Ascending aorta (tissue), 2 donors: ENCODE results near the gene CAV1. TPM values are rescaled to one million over a fixed set of nuclear protein-coding genes. Genes with fewer than 3 reads are reported as not detected.

Experiments used
- DNase-seq, 2 donors: peaks; one replicate each; pipeline ENCODE4 v3.0.0-alpha.2; 2019; ENCODE audit warnings: low spot score in 2 of 2
- H3K27ac ChIP-seq, 2 donors: fragments of 200-600 bp; sonication (generic); one replicate each; pipeline ENCODE4 v1.5.1; 2016 to 2017; ENCODE audit warnings: mild to moderate bottlenecking in 1 of 2
- H3K27me3 ChIP-seq: fragments of 200-600 bp; sonication (generic); one replicate; pipeline ENCODE4 v1.5.1; 2017
- H3K36me3 ChIP-seq, 2 donors: fragments of 200-600 bp; sonication (generic); one replicate each; pipeline ENCODE4 v1.5.1; 2016
- H3K4me1 ChIP-seq, 2 donors: fragments of 200-600 bp; sonication (generic); one replicate each; pipeline ENCODE4 v1.5.1; 2016 to 2017; ENCODE audit warnings: mild to moderate bottlenecking in 1 of 2
- H3K4me3 ChIP-seq, 2 donors: fragments of 200-600 bp; sonication (generic); one replicate each; pipeline ENCODE4 v1.5.1; 2016 to 2017; ENCODE audit warnings: mild to moderate bottlenecking in 1 of 2
- H3K9me3 ChIP-seq, 2 donors: fragments of 200-600 bp; sonication (generic); one replicate each; pipeline ENCODE4 v1.5.1; 2016
- CTCF ChIP-seq, 3 experiments: fragments of 200-600 bp in 2 of 3; fragments of 450-650 bp in 1 of 3; sonication (generic) in 2 of 3; IDR thresholded peaks; one replicate each; pipeline ENCODE4 v1.5.1; 2016 to 2019; ENCODE audit warnings: antibody characterized with exemption in 3 of 3, mild to moderate bottlenecking in 1 of 3, moderate library complexity in 1 of 3
- intact Hi-C: fragments of 100-400 bp; cut with DNase I; formaldehyde crosslinking; loops from one replicate; pipeline ENCODE4 v1.15.1; 2023
- total RNA-seq: library from RNA; depleted of rRNA; stranded (reverse); fragments of >200 nt; gene quantifications from one replicate; pipeline ENCODE4 v1.1.0, GENCODE V29; 2016

CAV1 gene
- total RNA-seq, 1 donor from 2014 or later = 156 TPM

- no peak for DNase-seq
- intact Hi-C loops = loop anchor here (1.0 to 5.0 kb wide), 3 partner anchors 81 to 419 kb away; partner anchors contain the start of gene MET
- H3K4me3 ChIP-seq = peak overlapping the region; percentile 22 to 33
- H3K27ac ChIP-seq = no peak overlapping the region
- no peaks in the 10 kb centered on the region for H3K27me3 ChIP-seq
- H3K4me1 ChIP-seq = peaks cover 0 to 6% of the 10 kb centered on the region in 2 donors
- H3K9me3 ChIP-seq = no peaks in the 10 kb centered on the region
- peak; percentile 38 to 69 (median 55) for TF ChIP-seq CTCF (IDR thresholded peaks at IDR 0.05)
- no peaks in the 10 kb centered on the region for H3K36me3 ChIP-seq
Observed at GRCh38 chr7:116591202-116592040, 66.6 kb downstream of the CAV1 start.

DNA sequence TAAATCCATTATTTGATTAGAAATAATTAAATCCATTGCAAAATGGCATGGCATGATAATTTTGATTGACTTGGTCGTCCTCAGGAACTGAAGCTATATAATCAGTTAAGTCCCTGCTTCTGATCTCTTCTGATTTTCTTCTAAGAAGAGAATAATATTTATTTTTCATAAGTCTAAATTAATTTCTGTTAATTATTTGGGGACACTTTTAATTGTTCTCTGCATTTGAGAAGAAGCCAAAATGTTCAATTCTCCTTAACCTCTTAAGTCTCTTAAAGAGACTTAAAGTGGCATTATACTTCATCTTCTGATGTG lies 67.2 kb downstream of the CAV1 start:
- no peak overlapping the region for H3K27ac ChIP-seq

GRCh38 chr7:116592445-116592844 lies 67.6 kb downstream of the CAV1 start:
- H3K4me1 ChIP-seq = peaks cover 0 to 6% of the 10 kb centered on the region in 2 donors
- peak overlapping the region; percentile 25 to 33 for H3K4me3 ChIP-seq
- H3K27ac ChIP-seq = no peak overlapping the region
- H3K36me3 ChIP-seq = no peaks in the 10 kb centered on the region
- no peaks in the 10 kb centered on the region for H3K27me3 ChIP-seq
- TF ChIP-seq CTCF (IDR thresholded peaks at IDR 0.05) = no peak
- DNase-seq = no peak
- intact Hi-C loops = loop anchor here (5.0 kb wide), 1 partner anchor 80 kb away; the partner anchor contains the start of gene MET
- H3K9me3 ChIP-seq = no peaks in the 10 kb centered on the region

More for the DNA sequence above, 67.2 kb downstream of the CAV1 start:
- TF ChIP-seq CTCF (IDR thresholded peaks at IDR 0.05) = no peak
- no peaks in the 10 kb centered on the region for H3K36me3 ChIP-seq
- no peaks in the 10 kb centered on the region for H3K9me3 ChIP-seq
- peak overlapping the region; percentile 25 to 33 for H3K4me3 ChIP-seq
- DNase-seq = no peak
- H3K27me3 ChIP-seq = no peaks in the 10 kb centered on the region
- H3K4me1 ChIP-seq = peaks cover 0 to 6% of the 10 kb centered on the region in 2 donors
- intact Hi-C loops = loop anchor here (5.0 kb wide), 1 partner anchor 80 kb away; the partner anchor contains the start of gene MET

DNA sequence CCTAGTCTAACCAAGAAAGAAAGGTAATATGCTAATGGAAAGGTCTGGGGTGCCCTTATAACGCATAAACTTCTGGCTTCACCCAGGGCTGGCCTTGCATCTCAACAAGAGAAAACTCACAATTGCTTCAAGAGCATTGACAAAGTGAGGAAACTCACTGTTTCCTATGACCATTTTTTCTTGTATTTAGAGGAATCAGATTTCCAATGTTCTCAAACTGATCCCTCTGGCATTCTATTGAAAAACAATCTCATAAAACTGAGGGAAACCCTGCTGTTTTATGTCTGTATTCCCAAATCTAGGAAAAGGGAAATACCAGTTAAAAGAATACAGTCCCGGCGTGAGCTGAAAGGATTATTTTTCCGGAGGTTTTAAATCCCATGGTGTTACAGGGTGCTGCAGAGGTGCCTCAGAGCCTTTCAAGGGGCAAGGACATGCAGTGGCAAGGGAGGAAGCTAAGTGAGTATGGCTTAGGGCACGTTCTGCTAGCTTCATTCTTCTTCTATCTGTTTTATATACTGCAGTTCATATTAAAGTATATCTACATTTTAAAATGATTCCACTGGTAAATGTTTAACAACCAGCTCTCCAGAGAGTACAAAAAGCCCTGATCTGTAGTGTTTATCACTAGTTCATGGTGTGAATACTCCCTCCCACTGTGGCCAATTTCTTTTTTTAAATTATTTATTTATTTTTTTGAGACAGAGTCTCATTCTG lies 68.7 kb downstream of the CAV1 start:
- no peak for TF ChIP-seq CTCF (IDR thresholded peaks at IDR 0.05)
- intact Hi-C loops = loop anchor here (5.0 kb wide), 1 partner anchor 79 kb away; the partner anchor contains the start of gene MET
- no peaks in the 10 kb centered on the region for H3K27me3 ChIP-seq
- DNase-seq = no peak
- H3K4me3 ChIP-seq = no peak overlapping the region
- H3K27ac ChIP-seq = no peak overlapping the region
- no peaks in the 10 kb centered on the region for H3K4me1 ChIP-seq
- no peaks in the 10 kb centered on the region for H3K36me3 ChIP-seq
- H3K9me3 ChIP-seq = no peaks in the 10 kb centered on the region

GRCh38 chr7:116595063-116595462 lies 70.2 kb downstream of the CAV1 start:
- no peak for DNase-seq
- intact Hi-C loops = no loop called here

More at GRCh38 chr7:116595063-116595462, 70.2 kb downstream of the CAV1 start:
- H3K4me3 ChIP-seq = no peak overlapping the region
- no peak for TF ChIP-seq CTCF (IDR thresholded peaks at IDR 0.05)
- no peaks in the 10 kb centered on the region for H3K9me3 ChIP-seq
- H3K27me3 ChIP-seq = no peaks in the 10 kb centered on the region
- H3K27ac ChIP-seq = no peak overlapping the region
- H3K4me1 ChIP-seq = no peaks in the 10 kb centered on the region
- H3K36me3 ChIP-seq = no peaks in the 10 kb centered on the region
